ENCODE data around the gene CACNA2D1.

CACNA2D1 gene

GRCh38 chr7:82257118-82257695 lies 186.4 kb downstream of the CACNA2D1 start:
- H3K36me3 ChIP-seq (ENCODE audit: control insufficient read depth, insufficient read depth, low read length): no peaks in the 10 kb centered on the region
- H3K4me1 ChIP-seq (ENCODE audit: control insufficient read depth, insufficient read depth, low read length): peaks cover 8% of the 10 kb centered on the region
- H3K27ac ChIP-seq (ENCODE audit: low read depth, low read length): no peak overlapping the region
- H3K9ac ChIP-seq (ENCODE audit: low read length): no peak overlapping the region
- H3K4me3 ChIP-seq (ENCODE audit: low read length): no peak overlapping the region
- no peaks in the 10 kb centered on the region for H3K27me3 ChIP-seq (ENCODE audit: control insufficient read depth, insufficient read depth, low read length)

DNA sequence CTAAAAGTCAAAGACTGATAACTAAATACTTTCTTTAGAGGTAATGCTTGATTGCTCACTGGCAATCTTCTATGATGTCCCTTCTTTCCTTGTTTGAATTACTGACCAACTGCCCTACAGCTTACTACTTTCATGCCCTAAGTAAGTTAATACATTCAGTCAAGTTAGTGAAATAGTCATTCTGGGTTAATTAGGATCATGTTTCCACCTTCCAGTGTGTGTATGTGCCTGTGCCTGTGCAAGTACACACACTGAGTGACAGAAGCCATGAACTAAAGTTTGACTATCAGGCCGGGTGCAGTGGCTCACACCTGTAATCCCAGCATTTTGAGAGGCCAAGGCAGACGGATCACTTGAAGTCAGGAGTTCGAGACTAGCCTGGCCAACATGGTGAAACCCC lies 187.9 kb downstream of the CACNA2D1 start:
- Histone ChIP-seq H3K27me3 (ENCODE audit: control insufficient read depth, insufficient read depth, low read length) (no peaks in the 10 kb centered on the region), H3K27ac (ENCODE audit: low read depth, low read length) (no peak overlapping the region), H3K4me3 (ENCODE audit: low read length) (no peak overlapping the region), H3K36me3 (ENCODE audit: control insufficient read depth, insufficient read depth, low read length) (no peaks in the 10 kb centered on the region), H3K4me1 (ENCODE audit: control insufficient read depth, insufficient read depth, low read length) (peaks cover 8% of the 10 kb centered on the region), H3K9ac (ENCODE audit: low read length) (no peak overlapping the region)

GRCh38 chr7:82250598-82250997 lies 193.0 kb downstream of the CACNA2D1 start:
- H3K27me3 ChIP-seq (ENCODE audit: control insufficient read depth, insufficient read depth, low read length): no peaks in the 10 kb centered on the region
- no peaks in the 10 kb centered on the region for H3K36me3 ChIP-seq (ENCODE audit: control insufficient read depth, insufficient read depth, low read length)
- H3K4me1 ChIP-seq (ENCODE audit: control insufficient read depth, insufficient read depth, low read length): no peaks in the 10 kb centered on the region
- H3K4me3 ChIP-seq (ENCODE audit: low read length): no peak overlapping the region
- no peak overlapping the region for H3K9ac ChIP-seq (ENCODE audit: low read length)
- H3K27ac ChIP-seq (ENCODE audit: low read depth, low read length): no peak overlapping the region

DNA sequence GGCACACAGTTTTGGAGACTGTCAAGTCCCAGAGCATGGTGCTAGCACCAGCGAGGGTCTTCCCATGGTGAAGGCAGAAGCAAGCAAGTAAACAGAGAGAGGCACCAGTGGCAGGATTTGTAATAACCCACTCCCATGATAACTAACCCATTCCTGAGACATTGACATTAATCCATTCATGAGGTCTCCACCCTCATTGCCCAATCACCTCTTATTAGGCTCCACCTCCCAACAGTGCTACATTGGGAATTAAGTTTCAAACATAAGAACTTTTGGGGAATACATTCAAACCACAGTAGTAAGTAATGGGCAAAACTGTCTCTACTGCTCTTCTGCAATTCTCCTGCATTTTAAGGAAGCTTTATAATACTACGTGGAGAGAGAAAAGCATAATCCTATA lies 193.6 kb downstream of the CACNA2D1 start:
- H3K4me3 ChIP-seq (ENCODE audit: low read length): no peak overlapping the region
- H3K27me3 ChIP-seq (ENCODE audit: control insufficient read depth, insufficient read depth, low read length): no peaks in the 10 kb centered on the region
- no peak overlapping the region for H3K9ac ChIP-seq (ENCODE audit: low read length)
- no peaks in the 10 kb centered on the region for H3K36me3 ChIP-seq (ENCODE audit: control insufficient read depth, insufficient read depth, low read length)
- no peaks in the 10 kb centered on the region for H3K4me1 ChIP-seq (ENCODE audit: control insufficient read depth, insufficient read depth, low read length)
- no peak overlapping the region for H3K27ac ChIP-seq (ENCODE audit: low read depth, low read length)

DNA sequence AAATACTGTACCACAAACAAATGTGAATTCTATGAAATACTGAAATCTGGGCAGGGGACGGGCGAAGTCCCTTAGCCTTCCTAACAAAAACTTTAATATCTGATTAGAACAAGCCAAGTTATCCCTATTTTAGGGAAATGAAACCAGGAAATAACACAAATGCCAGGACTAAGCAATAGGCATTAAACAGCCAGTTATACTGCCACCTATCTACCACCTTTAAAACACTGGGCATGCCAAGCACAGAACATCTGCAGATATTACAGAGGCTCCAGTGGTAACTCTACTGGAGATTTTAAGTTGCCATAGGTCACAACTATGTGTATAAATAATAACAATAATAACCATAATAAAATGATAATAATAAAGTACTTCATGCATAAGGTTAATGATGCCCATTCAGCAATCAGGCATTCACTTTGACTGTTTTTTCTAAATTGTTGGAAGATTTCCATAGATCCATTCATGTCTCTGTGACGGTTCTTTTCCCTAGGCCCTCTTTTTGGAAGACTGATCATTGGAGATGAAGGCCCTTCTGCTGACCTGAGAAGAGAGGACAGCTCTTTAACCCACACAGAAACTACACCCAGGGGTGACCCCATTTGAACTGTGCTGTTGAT lies 195.7 kb downstream of the CACNA2D1 start:
- H3K27ac ChIP-seq (ENCODE audit: low read depth, low read length): no peak overlapping the region
- H3K36me3 ChIP-seq (ENCODE audit: control insufficient read depth, insufficient read depth, low read length): no peaks in the 10 kb centered on the region

GRCh38 chr7:82244947-82245517 lies 198.5 kb downstream of the CACNA2D1 start:
- Histone ChIP-seq H3K4me1 (ENCODE audit: control insufficient read depth, insufficient read depth, low read length) (no peaks in the 10 kb centered on the region), H3K27ac (ENCODE audit: low read depth, low read length) (no peak overlapping the region), H3K27me3 (ENCODE audit: control insufficient read depth, insufficient read depth, low read length) (no peaks in the 10 kb centered on the region), H3K4me3 (ENCODE audit: low read length) (no peak overlapping the region), H3K9ac (ENCODE audit: low read length) (no peak overlapping the region), H3K36me3 (ENCODE audit: control insufficient read depth, insufficient read depth, low read length) (no peaks in the 10 kb centered on the region)

More for the DNA sequence above, 195.7 kb downstream of the CACNA2D1 start:
- Histone ChIP-seq H3K27me3 (ENCODE audit: control insufficient read depth, insufficient read depth, low read length) (no peaks in the 10 kb centered on the region), H3K4me1 (ENCODE audit: control insufficient read depth, insufficient read depth, low read length) (no peaks in the 10 kb centered on the region), H3K9ac (ENCODE audit: low read length) (no peak overlapping the region), H3K4me3 (ENCODE audit: low read length) (no peak overlapping the region)

- Histone ChIP-seq H3K27ac (ENCODE audit: low read depth, low read length) (no peak overlapping the region), H3K27me3 (ENCODE audit: control insufficient read depth, insufficient read depth, low read length) (no peaks in the 10 kb centered on the region), H3K36me3 (ENCODE audit: control insufficient read depth, insufficient read depth, low read length) (no peaks in the 10 kb centered on the region), H3K4me3 (ENCODE audit: low read length) (no peak overlapping the region), H3K9ac (ENCODE audit: low read length) (no peak overlapping the region), H3K4me1 (ENCODE audit: control insufficient read depth, insufficient read depth, low read length) (no peaks in the 10 kb centered on the region)
Observed at GRCh38 chr7:82241356-82241755, 202.2 kb downstream of the CACNA2D1 start.

GRCh38 chr7:82235713-82236112 lies 207.9 kb downstream of the CACNA2D1 start:
- Histone ChIP-seq H3K27me3 (ENCODE audit: control insufficient read depth, insufficient read depth, low read length) (no peaks in the 10 kb centered on the region), H3K9ac (ENCODE audit: low read length) (no peak overlapping the region), H3K4me1 (ENCODE audit: control insufficient read depth, insufficient read depth, low read length) (peaks cover 4% of the 10 kb centered on the region), H3K36me3 (ENCODE audit: control insufficient read depth, insufficient read depth, low read length) (no peaks in the 10 kb centered on the region), H3K27ac (ENCODE audit: low read depth, low read length) (no peak overlapping the region), H3K4me3 (ENCODE audit: low read length) (no peak overlapping the region)

DNA sequence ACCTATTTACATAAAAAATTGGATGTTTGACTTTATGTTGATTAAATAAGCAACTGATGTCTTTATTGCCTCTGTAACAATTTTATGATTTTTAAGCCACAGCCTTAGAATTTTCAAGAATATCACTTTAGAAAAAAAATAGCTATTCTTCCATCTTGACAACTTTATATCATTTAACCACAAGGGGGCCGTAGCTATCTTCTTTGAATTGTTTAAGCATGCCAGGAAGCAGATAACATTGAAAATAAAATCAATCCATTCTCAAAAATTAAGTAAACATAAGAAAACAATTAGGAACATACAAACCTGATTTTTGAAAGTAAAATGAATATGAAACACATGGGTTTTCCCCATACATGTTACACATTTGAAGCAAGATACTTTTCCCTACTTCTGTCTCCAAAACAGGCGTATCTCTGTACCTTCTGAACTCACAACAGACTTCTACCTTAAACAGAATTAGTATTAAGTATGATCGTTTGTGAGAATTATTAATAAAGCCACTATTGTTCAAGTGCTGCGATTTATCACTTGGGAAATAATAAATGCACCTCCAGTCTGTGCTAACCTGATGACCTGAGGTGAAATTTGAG lies 209.0 kb downstream of the CACNA2D1 start:
- no peaks in the 10 kb centered on the region for H3K27me3 ChIP-seq (ENCODE audit: control insufficient read depth, insufficient read depth, low read length)
- H3K4me3 ChIP-seq (ENCODE audit: low read length): no peak overlapping the region
- H3K36me3 ChIP-seq (ENCODE audit: control insufficient read depth, insufficient read depth, low read length): no peaks in the 10 kb centered on the region
- H3K9ac ChIP-seq (ENCODE audit: low read length): no peak overlapping the region
- peaks cover 4% of the 10 kb centered on the region for H3K4me1 ChIP-seq (ENCODE audit: control insufficient read depth, insufficient read depth, low read length)
- no peak overlapping the region for H3K27ac ChIP-seq (ENCODE audit: low read depth, low read length)

DNA sequence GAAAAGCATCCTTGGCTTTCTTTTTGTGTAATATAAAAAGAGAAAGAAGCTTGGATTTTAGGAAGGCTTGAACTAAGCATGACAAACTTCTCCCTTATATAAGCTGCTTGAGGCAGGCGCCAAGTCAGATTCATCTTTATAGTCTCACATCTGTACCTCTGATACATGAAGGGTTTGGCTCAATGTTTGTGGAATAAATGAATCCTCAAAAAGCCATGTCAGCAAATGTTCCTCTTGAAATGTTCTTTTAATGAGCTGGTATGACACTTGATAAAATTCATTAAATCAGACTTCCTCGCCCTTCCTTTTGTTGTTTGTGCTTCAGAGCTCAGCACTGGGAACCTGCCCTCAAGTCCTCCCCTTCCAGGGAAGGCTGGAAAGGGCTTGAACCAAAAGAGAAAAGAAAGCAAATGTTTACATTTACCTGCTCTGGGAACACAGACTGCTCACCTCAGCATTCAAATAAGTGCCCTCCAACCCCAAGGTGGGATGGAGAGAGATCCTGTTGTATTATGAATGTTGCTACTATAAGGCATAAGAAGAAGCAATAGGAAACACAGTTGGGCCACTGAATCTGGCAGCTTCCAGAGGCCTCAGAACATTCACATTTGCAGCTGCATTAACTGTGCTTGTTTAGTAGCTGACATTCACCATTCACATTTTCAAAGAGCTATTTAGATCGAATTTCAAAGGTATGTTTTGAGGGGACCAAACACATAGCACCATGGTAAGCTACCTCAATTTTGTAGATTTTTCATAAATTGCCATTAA lies 212.6 kb downstream of the CACNA2D1 start:
- Histone ChIP-seq H3K4me1 (ENCODE audit: control insufficient read depth, insufficient read depth, low read length) (peaks cover 6% of the 10 kb centered on the region), H3K4me3 (ENCODE audit: low read length) (no peak overlapping the region), H3K9ac (ENCODE audit: low read length) (no peak overlapping the region), H3K27ac (ENCODE audit: low read depth, low read length) (no peak overlapping the region), H3K27me3 (ENCODE audit: control insufficient read depth, insufficient read depth, low read length) (no peaks in the 10 kb centered on the region), H3K36me3 (ENCODE audit: control insufficient read depth, insufficient read depth, low read length) (no peaks in the 10 kb centered on the region)

GRCh38 chr7:82229164-82229563 lies 214.4 kb downstream of the CACNA2D1 start:
- peaks cover 2% of the 10 kb centered on the region for H3K4me1 ChIP-seq (ENCODE audit: control insufficient read depth, insufficient read depth, low read length)
- no peaks in the 10 kb centered on the region for H3K27me3 ChIP-seq (ENCODE audit: control insufficient read depth, insufficient read depth, low read length)
- no peak overlapping the region for H3K27ac ChIP-seq (ENCODE audit: low read depth, low read length)
- no peak overlapping the region for H3K9ac ChIP-seq (ENCODE audit: low read length)
- H3K4me3 ChIP-seq (ENCODE audit: low read length): no peak overlapping the region
- no peaks in the 10 kb centered on the region for H3K36me3 ChIP-seq (ENCODE audit: control insufficient read depth, insufficient read depth, low read length)

DNA sequence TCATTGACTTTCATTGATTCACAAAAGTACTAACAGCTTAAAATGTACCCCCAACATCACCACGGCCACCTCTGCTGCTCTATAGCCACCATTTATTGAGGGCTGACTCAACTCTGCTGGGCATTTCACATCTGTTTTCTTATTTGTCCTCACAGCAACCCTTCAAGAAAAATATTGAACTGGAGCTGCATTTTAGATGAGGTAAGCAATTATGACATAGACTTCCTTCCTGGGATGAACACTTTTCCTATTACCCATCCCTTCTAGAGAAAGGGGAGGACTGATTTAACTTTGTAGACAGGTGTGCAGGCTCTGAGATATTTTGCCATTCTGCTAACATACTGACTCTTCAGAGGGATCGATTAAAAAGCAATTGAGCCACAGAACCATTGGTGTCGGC lies 217.4 kb downstream of the CACNA2D1 start:
- no peak overlapping the region for H3K4me3 ChIP-seq (ENCODE audit: low read length)
- peaks cover 2% of the 10 kb centered on the region for H3K4me1 ChIP-seq (ENCODE audit: control insufficient read depth, insufficient read depth, low read length)
- H3K36me3 ChIP-seq (ENCODE audit: control insufficient read depth, insufficient read depth, low read length): no peaks in the 10 kb centered on the region
- H3K27me3 ChIP-seq (ENCODE audit: control insufficient read depth, insufficient read depth, low read length): no peaks in the 10 kb centered on the region
- H3K27ac ChIP-seq (ENCODE audit: low read depth, low read length): no peak overlapping the region
- H3K9ac ChIP-seq (ENCODE audit: low read length): no peak overlapping the region
